ENCODE measurements around the gene FBXW8. TPM values are rescaled to one million over a fixed set of nuclear protein-coding genes. Genes with fewer than 3 reads are reported as not detected.
A peak's percentile ranks its signal among the peaks of the same experiment; 100 is the strongest.

The FBXW8 gene
- total RNA-seq, 2 experiments from 2014 or later: 5.7 to 6.1 TPM

DNA sequence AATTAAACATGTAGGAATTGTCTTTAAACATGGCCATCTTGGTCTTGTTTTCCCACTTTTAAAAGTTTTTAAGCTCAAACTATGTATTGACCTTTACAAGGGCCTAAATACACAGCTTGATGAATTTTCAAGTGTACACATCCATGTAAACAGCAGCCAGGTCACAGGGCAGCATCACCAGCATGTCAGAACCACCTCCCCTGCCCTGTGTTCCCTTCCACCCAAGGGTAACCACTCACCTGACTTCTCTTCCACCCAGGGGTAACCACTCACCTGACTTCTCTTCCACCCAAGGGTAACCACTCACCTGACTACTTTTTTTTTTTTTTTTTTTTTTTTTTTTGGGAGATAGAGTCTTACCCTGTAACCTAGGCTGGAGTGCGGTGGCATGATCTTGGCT lies 4.6 kb downstream of the FBXW8 start:
- Mint-ChIP-seq H3K36me3 (ENCODE audit: low read depth) (peaks cover 29% of the 10 kb centered on the region), H3K27ac (no peak overlapping the region), H3K27me3 (peaks cover 5% of the 10 kb centered on the region), H3K4me1 (peaks cover 47% of the 10 kb centered on the region), H3K4me3 (no peak overlapping the region), H3K9me3 (ENCODE audit: low read depth) (no peaks in the 10 kb centered on the region)
- DNase-seq: no peak
- ATAC-seq: no peak
- intact Hi-C loops (cut with DNase I, micrococcal nuclease): no loop called here
- ChIA-PET CTCF (interaction anchor here (0.6 kb wide), 1 partner anchor 196 kb away, joined by 3 read pairs; no protein-coding TSS in a partner anchor), POLR2A (no interaction called here)

DNA sequence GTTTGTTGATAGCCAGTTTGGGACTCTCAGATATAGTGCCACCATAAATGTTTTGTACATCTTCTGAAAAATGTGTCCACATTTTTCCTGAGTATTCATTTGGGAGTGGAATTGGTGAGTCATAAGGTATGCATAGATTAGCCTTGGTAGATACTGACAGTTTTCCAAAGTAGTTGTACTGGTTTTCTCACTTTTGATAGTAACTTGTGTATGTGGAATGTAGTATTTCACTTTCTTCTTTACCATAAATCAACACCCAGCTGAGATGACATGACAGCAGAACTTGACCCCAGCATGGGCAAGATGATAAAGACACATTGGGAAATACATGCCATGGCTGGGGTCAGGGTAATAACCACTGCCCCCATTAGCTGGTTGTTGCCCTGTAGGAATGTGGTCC lies 5.4 kb downstream of the FBXW8 start:
- Mint-ChIP-seq H3K27me3 (peaks cover 11% of the 10 kb centered on the region), H3K4me3 (no peak overlapping the region), H3K36me3 (ENCODE audit: low read depth) (peaks cover 31% of the 10 kb centered on the region), H3K27ac (no peak overlapping the region), H3K9me3 (ENCODE audit: low read depth) (no peaks in the 10 kb centered on the region), H3K4me1 (peaks cover 51% of the 10 kb centered on the region)
- CTCF ChIA-PET: interaction anchor here (0.6 to 1.0 kb wide), 4 partner anchors 13 to 657 kb away, joined by 3 to 4 read pairs (median 4); no protein-coding TSS in a partner anchor
- DNase-seq: no peak
- POLR2A ChIA-PET: no interaction called here
- intact Hi-C loops (cut with DNase I, micrococcal nuclease): no loop called here
- ATAC-seq: no peak

GRCh38 chr12:116916714-116917114 lies 6.0 kb downstream of the FBXW8 start:
- Mint-ChIP-seq H3K27ac (no peak overlapping the region), H3K9me3 (ENCODE audit: low read depth) (no peaks in the 10 kb centered on the region), H3K36me3 (ENCODE audit: low read depth) (peaks cover 29% of the 10 kb centered on the region), H3K27me3 (peaks cover 12% of the 10 kb centered on the region), H3K4me1 (peaks cover 51% of the 10 kb centered on the region), H3K4me3 (no peak overlapping the region)
- intact Hi-C loops (cut with DNase I, micrococcal nuclease): no loop called here
- DNase-seq (peak; percentile 66), ATAC-seq (peak; percentile 90)
- POLR2A ChIA-PET: no interaction called here
- CTCF ChIA-PET: interaction anchor here (0.6 to 1.2 kb wide), 7 partner anchors 13 to 1219 kb away, joined by 3 to 5 read pairs (median 4); partner anchors contain the start of gene PEBP1

- no peaks in the 10 kb centered on the region for H3K9me3 Mint-ChIP-seq (ENCODE audit: low read depth)
- CTCF ChIA-PET: interaction anchor here (0.6 kb wide), 1 partner anchor 63 kb away, joined by 3 read pairs; no protein-coding TSS in a partner anchor
- POLR2A ChIA-PET: no interaction called here
Observed at GRCh38 chr12:116918464-116918863, 7.7 kb downstream of the FBXW8 start.

DNA sequence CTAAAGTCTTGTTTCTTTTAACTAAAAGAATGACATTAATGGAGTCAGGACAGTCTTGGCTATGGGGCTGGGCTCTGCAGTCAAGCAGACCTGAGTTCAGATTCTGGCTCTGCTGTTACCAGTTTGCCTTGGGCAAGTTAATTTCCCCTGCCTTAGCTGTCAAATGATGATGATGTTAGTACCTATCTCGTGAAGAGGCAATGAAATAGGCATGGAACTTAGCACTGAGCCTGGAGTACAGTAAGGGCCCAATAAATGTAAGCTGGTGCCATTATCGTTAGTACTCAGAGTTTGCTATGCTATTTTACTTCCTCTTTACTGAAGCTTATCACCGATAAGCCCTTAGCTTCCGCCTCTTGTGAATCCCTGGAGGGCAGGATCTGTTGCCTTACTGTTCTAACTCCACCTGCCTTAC lies 8.5 kb downstream of the FBXW8 start:
- no peak for DNase-seq
- no peaks in the 10 kb centered on the region for H3K9me3 Mint-ChIP-seq (ENCODE audit: low read depth)
- CTCF ChIA-PET: interaction anchor here (0.6 kb wide), 1 partner anchor 62 kb away, joined by 3 read pairs; no protein-coding TSS in a partner anchor
- intact Hi-C loops (cut with DNase I, micrococcal nuclease): no loop called here
- POLR2A ChIA-PET: no interaction called here
- peaks cover 24% of the 10 kb centered on the region for H3K36me3 Mint-ChIP-seq (ENCODE audit: low read depth)
- no peak overlapping the region for H3K4me3 Mint-ChIP-seq
- no peak for ATAC-seq
- no peak overlapping the region for H3K27ac Mint-ChIP-seq
- peaks cover 62% of the 10 kb centered on the region for H3K4me1 Mint-ChIP-seq
- H3K27me3 Mint-ChIP-seq: peaks cover 12% of the 10 kb centered on the region

More at GRCh38 chr12:116918464-116918863, 7.7 kb downstream of the FBXW8 start:
- H3K36me3 Mint-ChIP-seq (ENCODE audit: low read depth): peaks cover 28% of the 10 kb centered on the region
- H3K27me3 Mint-ChIP-seq: peaks cover 12% of the 10 kb centered on the region
- no peak overlapping the region for H3K4me3 Mint-ChIP-seq
- intact Hi-C loops (cut with DNase I, micrococcal nuclease): no loop called here
- H3K27ac Mint-ChIP-seq: no peak overlapping the region
- DNase-seq (no peak), ATAC-seq (no peak)
- H3K4me1 Mint-ChIP-seq: peaks cover 57% of the 10 kb centered on the region

DNA sequence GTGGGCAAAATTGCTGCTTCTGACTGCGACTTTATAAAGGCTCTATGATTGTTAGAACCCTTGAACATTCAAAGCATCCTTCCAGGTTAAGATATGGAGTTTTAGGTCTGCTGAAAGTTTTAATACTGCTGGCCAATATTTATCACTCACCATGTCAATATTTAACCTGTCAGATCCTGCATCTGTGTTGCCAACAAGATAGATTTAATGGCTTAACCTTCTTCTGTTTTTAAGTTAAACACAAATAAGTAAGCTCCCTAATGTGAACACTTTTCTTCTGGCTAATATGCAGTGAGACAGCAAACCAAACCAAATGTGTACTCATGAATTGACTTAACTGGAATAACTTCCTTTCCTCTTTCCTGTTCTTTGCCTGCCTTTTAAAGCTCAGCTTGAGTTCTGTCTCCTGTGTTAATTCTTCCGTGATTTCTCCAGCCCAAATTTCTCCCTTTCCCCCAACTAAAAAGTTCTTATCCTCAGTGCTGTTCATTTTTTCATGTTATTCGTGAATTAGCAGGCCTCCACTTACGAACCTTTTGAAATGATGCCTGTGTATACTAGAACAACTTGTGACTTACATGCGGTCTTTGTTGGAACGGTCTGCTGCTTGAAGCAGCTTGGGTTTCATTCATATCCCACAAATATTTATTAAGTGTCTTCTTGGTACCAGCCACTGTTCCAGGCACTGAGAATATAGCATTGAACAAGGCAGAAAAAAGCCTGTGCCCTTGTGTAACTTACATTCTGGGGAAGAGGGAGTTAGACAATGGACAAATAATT lies 9.1 kb downstream of the FBXW8 start:
- peaks cover 67% of the 10 kb centered on the region for H3K4me1 Mint-ChIP-seq
- peaks cover 22% of the 10 kb centered on the region for H3K36me3 Mint-ChIP-seq (ENCODE audit: low read depth)
- ChIA-PET CTCF (interaction anchor here (0.6 kb wide), 1 partner anchor 9 kb away, joined by 3 read pairs; no protein-coding TSS in a partner anchor), POLR2A (no interaction called here)
- DNase-seq (no peak), ATAC-seq (no peak)
- H3K4me3 Mint-ChIP-seq: no peak overlapping the region
- H3K27me3 Mint-ChIP-seq: peaks cover 12% of the 10 kb centered on the region
- intact Hi-C loops (cut with DNase I, micrococcal nuclease): loop anchor here in 1 of 2 experiments (5.0 to 10.0 kb wide), 2 partner anchors 183 to 215 kb away; partner anchors contain the start of genes RNFT2 and SPRING1
- H3K9me3 Mint-ChIP-seq (ENCODE audit: low read depth): no peaks in the 10 kb centered on the region
- no peak overlapping the region for H3K27ac Mint-ChIP-seq

GRCh38 chr12:116920939-116921338 lies 10.2 kb downstream of the FBXW8 start:
- POLR2A ChIA-PET: no interaction called here
- H3K27me3 Mint-ChIP-seq: peaks cover 12% of the 10 kb centered on the region

DNA sequence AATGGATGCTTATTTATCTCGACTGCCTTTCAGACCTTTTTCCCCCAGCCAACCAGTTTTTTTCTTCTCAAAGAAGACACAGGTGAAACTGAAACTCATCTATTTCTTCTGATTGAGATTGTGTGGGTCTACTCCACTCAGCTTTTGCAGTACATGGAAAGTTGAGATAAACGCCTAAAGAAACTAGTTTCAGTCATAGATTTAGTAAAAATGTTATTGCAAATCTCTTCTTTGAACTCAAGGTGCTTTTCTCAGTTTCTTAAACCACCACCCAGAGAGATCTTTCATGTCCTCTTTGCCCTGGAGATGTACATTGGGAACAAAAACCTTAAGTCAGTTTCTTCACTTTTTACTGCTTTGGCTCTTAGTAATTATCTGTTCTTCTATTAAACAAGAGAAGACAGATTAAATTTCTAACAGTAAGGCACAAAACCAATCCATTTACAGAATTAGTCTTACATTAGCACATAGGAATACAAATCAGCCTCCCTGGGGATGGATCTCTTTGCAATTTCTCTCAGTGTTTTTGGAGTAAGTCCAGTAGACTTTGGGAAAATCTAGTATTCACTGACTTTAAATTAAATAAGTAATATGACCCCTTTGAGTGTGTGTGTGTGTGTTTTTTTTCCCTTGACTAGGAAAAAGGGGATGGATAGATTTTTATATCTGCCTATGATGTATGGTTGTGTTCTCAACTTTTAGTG lies 11.6 kb downstream of the FBXW8 start:
- H3K27ac Mint-ChIP-seq: peak overlapping the region; percentile 44
- ChIA-PET CTCF (interaction anchor here (1.0 kb wide), 1 partner anchor 10 kb away, joined by 6 read pairs; no protein-coding TSS in a partner anchor), POLR2A (no interaction called here)
- peaks cover 12% of the 10 kb centered on the region for H3K27me3 Mint-ChIP-seq
- H3K9me3 Mint-ChIP-seq (ENCODE audit: low read depth): no peaks in the 10 kb centered on the region
- peak; percentile 67 for ATAC-seq
- DNase-seq: no peak
- H3K4me3 Mint-ChIP-seq: no peak overlapping the region
- peaks cover 11% of the 10 kb centered on the region for H3K36me3 Mint-ChIP-seq (ENCODE audit: low read depth)
- intact Hi-C loops (cut with DNase I, micrococcal nuclease): loop anchor here (1.0 to 10.0 kb wide), 5 partner anchors 11 to 212 kb away; partner anchors contain the start of genes RNFT2 (in 2 of the 2) and SPRING1 (in 2 of the 2)
- peaks cover 70% of the 10 kb centered on the region for H3K4me1 Mint-ChIP-seq

More at GRCh38 chr12:116920939-116921338, 10.2 kb downstream of the FBXW8 start:
- Mint-ChIP-seq H3K4me3 (no peak overlapping the region), H3K4me1 (peaks cover 69% of the 10 kb centered on the region), H3K36me3 (ENCODE audit: low read depth) (peaks cover 14% of the 10 kb centered on the region), H3K9me3 (ENCODE audit: low read depth) (no peaks in the 10 kb centered on the region), H3K27ac (no peak overlapping the region)
- DNase-seq: no peak
- no peak for ATAC-seq
- CTCF ChIA-PET: no interaction called here
- intact Hi-C loops (cut with DNase I, micrococcal nuclease): loop anchor here in 1 of 2 experiments (5.0 to 10.0 kb wide), 2 partner anchors 184 to 214 kb away; partner anchors contain the start of genes RNFT2 and SPRING1

DNA sequence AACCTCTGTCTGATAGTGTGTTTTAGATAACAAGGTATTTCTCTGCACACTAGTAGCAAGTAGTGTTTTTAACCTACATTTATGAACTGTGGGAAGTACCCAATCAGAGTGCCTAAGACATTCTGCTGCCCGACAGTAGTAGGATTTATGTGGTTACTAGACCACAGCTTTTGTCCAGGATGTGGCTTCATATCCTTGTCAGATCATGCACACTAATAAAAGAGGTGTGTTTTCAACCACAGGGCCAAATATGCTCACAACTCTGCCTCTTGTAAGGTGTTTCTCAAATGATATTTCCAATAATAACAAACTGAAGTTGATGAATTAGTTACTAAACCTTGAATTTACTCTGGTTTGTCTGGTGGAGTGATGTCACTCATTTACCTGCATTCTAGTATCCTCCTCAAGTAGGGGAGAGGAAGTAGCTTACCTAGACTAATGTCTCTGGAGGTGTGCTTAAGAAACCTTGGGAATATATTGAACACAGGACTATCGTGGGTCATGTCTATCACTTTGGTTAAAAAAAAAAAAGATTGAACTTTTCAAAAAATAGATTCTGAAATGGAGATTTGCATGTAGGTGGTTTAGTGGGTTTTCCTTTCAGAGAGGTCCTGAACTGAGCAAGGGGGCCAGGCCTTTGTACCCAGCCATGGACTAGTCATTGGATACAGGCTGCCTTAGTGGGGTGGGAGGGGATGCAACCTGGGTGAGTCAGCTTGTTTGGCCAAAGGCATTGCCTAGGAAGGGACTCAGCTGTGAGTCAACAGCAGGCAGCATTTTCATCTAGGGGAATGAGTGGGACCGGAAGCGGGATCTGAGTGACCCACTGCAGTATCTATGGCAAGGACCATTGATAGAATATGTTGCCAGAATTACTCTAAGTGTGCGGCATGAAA lies 14.1 kb downstream of the FBXW8 start:
- Mint-ChIP-seq H3K36me3 (ENCODE audit: low read depth) (peaks cover 16% of the 10 kb centered on the region), H3K4me1 (peaks cover 68% of the 10 kb centered on the region), H3K27me3 (peaks cover 12% of the 10 kb centered on the region), H3K9me3 (ENCODE audit: low read depth) (no peaks in the 10 kb centered on the region), H3K4me3 (no peak overlapping the region), H3K27ac (peak overlapping the region; percentile 76)
- DNase-seq: peak; percentile 67
- POLR2A ChIA-PET: interaction anchor here (1.1 kb wide), 1 partner anchor 209 kb away, joined by 3 read pairs; no protein-coding TSS in a partner anchor
- intact Hi-C loops (cut with DNase I, micrococcal nuclease): loop anchor here (1.0 to 10.0 kb wide), 4 partner anchors 14 to 210 kb away; partner anchors contain the start of genes FBXW8 (in 1 of the 2), RNFT2 (in 1 of the 2) and SPRING1 (in 1 of the 2)
- ATAC-seq: peak; percentile 75
- CTCF ChIA-PET: interaction anchor here (1.1 kb wide), 1 partner anchor 34 kb away, joined by 5 read pairs; no protein-coding TSS in a partner anchor
